CD4-positive, alpha-beta T cell treated with Interleukin-1 beta for 1 hour (primary cell): ENCODE data around the gene SENP2.
A peak's percentile ranks its signal among the peaks of the same experiment; 100 is the strongest.
"Not testable (repeated sequence)": the region's sequence is repeated elsewhere in the genome, so short reads cannot be mapped to it uniquely, and the experiment has no call there.

ENCODE experiments used
- DNase-seq, 2 donors: peaks; one replicate each; pipeline ENCODE4 v3.0.0-alpha.2; 2020 to 2022

The SENP2 gene

DNA sequence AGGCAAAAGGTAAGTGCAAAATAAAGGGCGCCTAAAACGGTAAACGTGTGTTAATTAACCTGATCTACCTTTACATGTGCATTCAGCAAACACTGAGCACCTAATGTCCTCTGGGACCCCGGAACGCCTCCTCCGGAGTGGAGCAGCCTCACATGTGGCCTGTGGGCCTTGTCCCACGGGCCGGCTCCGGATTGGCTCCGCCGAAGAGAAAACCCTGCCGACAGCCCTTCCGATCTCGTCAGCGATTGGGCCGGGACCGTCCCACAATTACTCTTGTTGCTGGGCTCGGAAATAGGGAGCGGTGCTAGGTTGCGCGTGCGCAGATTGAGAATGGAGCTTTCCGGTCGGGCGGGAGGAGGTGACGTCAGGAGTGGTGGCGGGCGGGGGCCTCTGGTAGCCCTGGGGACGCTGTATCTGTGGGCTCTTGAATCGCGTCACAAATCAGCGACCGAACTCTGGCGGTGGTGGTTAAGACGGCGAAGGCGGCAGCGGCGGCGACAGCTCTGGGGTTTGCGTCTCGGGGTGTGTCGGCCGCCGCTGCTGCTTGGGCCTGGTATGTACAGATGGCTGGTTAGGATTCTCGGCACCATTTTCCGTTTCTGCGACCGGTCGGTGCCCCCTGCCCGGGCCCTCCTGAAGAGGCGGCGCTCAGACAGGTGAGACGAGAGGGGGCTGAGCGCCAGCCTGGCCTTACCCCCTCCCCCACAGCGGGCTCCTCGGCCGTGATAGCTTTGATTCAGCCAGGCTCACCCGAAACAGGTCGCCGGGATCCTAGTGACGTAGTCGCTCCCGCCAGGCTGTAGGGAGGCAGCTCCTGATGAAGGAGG lies at the start of gene SENP2:
TSS of gene SENP2 (plus strand) at position 437 of the 827 bp plus-strand sequence. CDS start at position 556, 119 bp downstream.
- DNase-seq, result peak; percentile 100

GRCh38 chr3:185537369-185537970 lies 48.6 kb upstream of the SENP2 start:
- DNase-seq, result peak; percentile 6 to 39

GRCh38 chr3:185539934-185540333 lies 46.2 kb upstream of the SENP2 start:
- no peak for DNase-seq

- DNase-seq, result no peak
Observed at GRCh38 chr3:185540695-185541094, 45.4 kb upstream of the SENP2 start.

DNA sequence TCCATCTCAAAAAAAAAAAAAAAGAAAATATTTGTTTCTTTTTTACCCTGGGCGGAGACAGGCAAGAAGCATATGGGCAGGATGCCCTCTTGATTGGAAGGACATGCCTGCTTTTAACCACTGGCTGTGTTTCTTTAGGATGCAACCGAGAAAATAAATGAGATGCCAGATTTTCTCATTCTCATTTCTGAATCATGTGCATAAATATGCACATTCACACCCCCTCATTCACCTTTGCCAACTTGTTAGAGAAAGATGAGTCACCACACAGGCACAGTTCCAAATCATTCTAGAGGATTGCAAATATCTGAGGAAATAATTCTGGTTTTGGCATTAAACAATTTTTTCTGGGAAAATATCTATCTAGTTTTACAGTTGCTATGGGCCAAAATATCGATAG lies 37.0 kb upstream of the SENP2 start:
- no peak for DNase-seq

GRCh38 chr3:185549651-185550111 lies 36.4 kb upstream of the SENP2 start:
- DNase-seq, result no peak

DNA sequence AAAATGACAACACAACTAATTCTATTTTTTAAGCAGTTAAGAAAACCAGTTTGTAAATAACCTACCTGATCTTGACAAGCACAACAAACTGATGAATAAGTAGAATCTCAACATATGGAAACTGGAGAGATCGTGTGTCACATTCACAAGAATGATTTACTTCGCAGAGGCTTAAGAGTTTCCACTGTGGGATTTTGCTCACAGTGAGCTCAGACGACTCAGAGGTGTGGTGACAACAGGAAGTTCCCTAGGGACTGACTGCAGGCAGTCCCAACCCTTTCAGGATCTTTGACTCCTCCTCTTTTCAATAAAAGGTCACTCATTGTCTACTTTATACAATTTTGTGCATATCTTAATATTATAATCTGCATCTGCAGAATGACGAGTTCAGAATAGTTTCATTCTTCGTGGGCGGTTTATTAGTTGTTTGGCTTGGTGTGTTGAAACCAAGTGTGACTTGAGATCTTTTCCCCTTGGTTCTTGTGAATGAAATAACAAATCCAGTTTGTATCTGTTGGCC lies 33.7 kb upstream of the SENP2 start, which contains the start of gene LIPH:
TSS of gene LIPH (minus strand) at position 231 of the 520 bp plus-strand sequence. CDS start at position 114, 117 bp downstream.
- no peak for DNase-seq

DNA sequence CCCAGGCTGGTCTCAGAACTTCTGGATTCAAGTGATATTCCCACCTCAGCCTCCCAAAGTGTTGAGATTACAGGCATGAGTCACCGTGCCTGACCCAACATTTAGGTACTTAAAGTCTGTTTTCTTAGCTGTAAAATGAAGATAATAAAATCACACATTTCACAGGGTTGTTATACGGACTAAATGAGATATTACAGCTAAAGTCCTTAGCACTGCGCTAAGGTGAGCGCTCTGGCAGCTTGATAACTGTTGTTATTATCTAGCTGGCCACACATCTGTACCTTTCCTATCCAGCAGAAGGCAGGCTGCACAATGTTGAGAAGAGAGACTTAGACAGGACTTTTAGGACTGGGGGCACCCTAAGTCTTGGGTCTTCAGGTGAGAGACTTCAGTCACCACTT lies 31.0 kb upstream of the SENP2 start:
- no peak for DNase-seq

- DNase-seq, result no peak
Observed at GRCh38 chr3:185555860-185556347, 30.2 kb upstream of the SENP2 start.

- not testable (repeated sequence) for DNase-seq
Observed at GRCh38 chr3:185556640-185557039, 29.5 kb upstream of the SENP2 start.

- no peak for DNase-seq
Observed at GRCh38 chr3:185558395-185558794, 27.7 kb upstream of the SENP2 start.

GRCh38 chr3:185559706-185560090 lies 26.4 kb upstream of the SENP2 start:
- DNase-seq, result no peak

- no peak for DNase-seq
Observed at GRCh38 chr3:185560676-185561075, 25.4 kb upstream of the SENP2 start.

DNA sequence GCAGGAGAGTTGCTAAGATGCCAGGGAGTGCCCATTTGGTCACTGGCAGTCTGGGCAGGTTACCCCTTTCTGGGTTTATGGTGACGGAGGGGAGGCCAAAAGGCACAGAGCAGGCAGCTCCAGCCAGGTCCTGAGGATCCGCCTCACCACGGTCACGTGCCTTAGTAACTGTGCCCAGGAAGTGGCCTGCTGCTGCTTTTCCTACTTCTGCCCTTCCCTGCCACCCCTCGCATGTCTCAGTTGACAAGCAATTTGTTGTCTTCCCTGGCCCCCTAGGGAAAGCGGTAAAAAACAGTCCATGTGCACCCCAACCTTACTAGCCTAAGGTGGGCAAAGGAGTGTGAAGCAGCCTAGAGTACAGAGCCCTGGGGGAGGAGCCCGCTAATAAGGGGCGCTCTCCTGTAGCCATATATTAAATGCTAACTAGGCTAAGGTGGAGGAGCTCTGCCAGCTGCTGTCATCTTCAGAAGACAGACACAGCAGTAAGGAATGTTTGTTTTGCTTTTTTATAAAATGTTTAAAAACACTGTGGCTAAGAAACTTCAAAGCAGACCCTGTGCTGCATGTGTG lies 24.6 kb upstream of the SENP2 start:
- peak in 1 of 2 donors; percentile 15 for DNase-seq

DNA sequence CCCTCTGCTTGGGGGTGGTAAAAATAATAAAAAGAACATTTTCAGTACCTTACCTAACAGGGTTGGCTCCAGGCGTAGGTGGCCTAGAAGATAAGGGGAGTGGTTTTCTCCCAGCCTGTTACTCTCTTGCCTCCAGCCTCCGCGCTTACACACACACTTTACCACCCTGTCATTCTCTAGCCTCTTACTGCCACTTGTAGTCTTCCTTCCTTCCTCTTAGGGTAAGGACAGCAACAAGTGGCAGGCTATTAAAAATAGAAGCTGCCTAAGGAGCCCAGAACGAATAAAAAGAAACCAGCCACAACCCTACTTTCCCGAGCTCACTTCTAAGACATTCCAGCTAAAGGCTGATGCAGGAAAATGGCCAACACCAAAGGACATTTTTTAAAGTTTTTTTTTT lies 24.1 kb upstream of the SENP2 start:
- DNase-seq, result no peak

- DNase-seq, result no peak
Observed at GRCh38 chr3:185572183-185572582, 13.9 kb upstream of the SENP2 start.

DNA sequence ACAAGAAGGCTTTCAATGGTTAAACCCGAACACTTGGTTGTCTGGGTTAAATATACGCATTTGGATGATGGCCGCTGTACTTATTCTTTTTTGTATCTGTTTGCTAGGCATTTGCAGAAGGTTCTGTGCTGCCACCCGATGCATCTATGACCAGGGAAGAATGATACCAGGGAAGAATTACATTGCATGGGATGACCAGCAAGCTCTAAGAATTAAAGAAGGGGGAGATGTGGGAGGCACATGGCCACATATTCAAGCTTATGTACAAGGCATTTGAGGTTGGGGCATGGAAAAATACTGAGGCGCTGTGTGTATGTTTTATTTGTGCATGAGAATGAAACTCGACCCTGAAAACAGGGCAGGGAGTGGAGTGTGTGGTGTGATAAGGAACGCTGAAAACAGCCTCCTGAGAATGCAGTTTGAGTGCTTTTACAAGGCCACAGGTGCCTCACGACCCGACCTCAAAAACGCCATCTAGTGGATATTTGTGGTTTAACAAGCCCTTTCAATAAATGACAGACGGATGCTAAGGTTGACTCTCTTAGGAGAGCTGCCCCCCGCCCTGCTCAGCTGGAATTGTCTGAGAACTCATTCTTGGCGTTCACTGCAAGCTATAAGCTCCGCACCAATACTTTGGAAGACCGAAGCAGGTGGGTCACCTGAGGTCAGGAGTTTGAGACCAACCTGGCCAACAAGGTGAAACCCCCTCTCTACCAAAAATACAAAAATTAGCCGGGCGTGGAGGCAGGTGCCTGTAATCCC lies 10.8 kb upstream of the SENP2 start:
- peak; percentile 31 to 78 for DNase-seq

DNA sequence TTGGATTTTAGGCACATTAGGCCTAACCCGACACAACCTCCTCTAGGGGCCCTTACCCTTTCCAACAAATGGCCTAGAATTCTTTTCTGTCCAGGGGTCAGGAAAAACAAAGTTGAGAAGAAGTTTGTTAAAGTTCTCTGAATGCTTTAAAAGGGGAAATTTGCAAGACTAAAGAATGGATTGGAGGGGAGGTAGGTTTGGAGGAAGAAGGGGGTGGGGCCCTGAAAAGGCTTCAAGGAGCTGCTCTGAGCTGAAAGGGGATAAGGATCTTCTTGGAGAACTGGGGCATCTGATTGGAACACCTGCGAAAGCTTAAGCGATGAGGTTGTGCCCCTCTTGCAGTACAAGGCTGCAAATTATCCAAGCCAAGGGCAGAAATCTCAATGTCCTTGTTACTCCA lies 3.9 kb upstream of the SENP2 start:
- no peak for DNase-seq

DNA sequence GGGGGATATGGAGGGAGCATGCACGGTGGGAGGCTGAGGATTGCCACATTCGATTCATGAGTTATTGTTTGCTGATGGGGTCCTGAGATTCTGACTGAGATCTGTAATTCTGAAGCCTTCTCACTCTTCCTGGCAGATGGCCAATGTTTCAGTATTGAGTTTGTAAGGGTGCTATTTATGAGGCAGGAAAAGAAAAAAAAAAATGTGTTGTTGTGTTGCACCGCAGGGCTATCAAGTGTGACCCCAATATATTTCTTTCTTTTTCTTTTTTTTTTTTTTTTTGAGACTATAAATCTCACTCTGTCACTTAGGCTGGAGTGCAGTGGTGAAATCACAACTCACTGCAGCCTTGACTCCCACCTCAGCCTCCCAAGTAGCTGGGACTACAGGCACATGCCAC lies 3.2 kb upstream of the SENP2 start:
- peak in 1 of 2 donors; percentile 63 for DNase-seq

DNA sequence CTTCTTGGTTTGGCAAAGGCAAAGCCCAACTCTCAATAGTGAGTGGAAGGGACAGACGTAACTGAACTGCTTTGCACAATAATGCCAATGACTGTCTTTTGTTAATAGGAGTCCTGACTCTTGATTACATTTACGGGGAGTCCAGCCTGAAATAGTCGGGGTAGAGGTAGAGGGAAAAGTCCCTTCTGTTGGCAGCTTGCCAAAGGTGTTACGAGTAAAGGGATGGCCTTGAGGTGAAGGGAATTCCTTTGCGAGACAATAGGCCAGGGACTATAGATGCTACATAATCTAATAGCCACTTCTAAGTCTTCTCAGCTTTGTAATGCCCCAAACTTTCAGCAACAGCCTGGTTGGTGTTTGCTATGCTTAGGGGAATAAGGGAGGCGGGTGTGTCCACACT lies 2.2 kb upstream of the SENP2 start:
- no peak for DNase-seq

- DNase-seq, result no peak
Observed at GRCh38 chr3:185584686-185585085, 1.4 kb upstream of the SENP2 start.

DNA sequence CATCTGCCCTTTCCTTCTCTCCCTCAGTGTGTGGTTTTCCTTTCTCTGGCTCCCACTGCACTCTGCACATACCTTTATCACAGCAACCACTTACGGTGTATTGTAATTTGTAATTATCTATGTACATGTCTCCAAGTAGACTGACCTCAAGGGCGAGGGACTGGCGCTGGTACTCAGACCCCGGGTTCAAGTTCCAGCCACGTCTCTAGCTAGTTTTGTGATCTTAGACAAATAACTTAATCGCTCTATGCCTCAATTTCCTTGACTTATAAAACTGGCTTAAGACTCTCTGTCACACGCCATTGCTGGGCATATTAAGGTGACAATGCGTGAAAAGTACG lies 607 bp upstream of the SENP2 start:
- no peak for DNase-seq

- DNase-seq, result no peak
Observed at GRCh38 chr3:185586686-185587039, 568 bp downstream of the SENP2 start.
